Endothelial cell of umbilical vein (primary cell): ENCODE measurements around the gene PAX9. TPM values are rescaled to one million over a fixed set of nuclear protein-coding genes. Genes with fewer than 3 reads are reported as not detected.

Experiments
- BruUV-seq: library from RNA; stranded (reverse); fragments of 400-500 nt; replicated peaks from 2 replicates; lab custom pipeline; 2021; lab: Mats Ljungman, UMichigan
- CTCF ChIA-PET: fragments of 300-600, 350-600 bp; sonication (Branson Sonifier 250); formaldehyde crosslinking; loops from one replicate; lab custom pipeline; 2021; ENCODE audit warnings: antibody characterized with exemption, inconsistent platforms; lab: Charles Lee
- POLR2A ChIA-PET: fragments of 300-600, 350-600 bp; sonication (Branson Sonifier 250); formaldehyde crosslinking; loops from one replicate; lab custom pipeline; 2021; ENCODE audit warnings: antibody characterized with exemption, inconsistent platforms; lab: Charles Lee
- DNase-seq: peaks from one replicate; pipeline ENCODE4 v3.0.0-alpha.2; 2011; ENCODE audit warnings: low read depth, low spot score
- FAIRE-seq: peaks from 2 replicates; lab custom pipeline; 2011; peaks lifted over from hg19 to GRCh38; lab: Jason Lieb, UNC
- H2AFZ ChIP-seq: 2 replicates; pipeline ENCODE4 v1.6.0; 2012; ENCODE audit warnings: low read depth, low read length, control low read depth, inconsistent platforms
- H3K27ac ChIP-seq: 2 replicates; pipeline ENCODE4 v1.5.1; 2011; ENCODE audit warnings: low read depth, mild to moderate bottlenecking, control low read depth, low read length, moderate library complexity; ENCODE audit not compliant: insufficient read depth
- H3K27me3 ChIP-seq, 2 experiments: 2 replicates each; pipeline versions ENCODE4 v1.6.0 to v1.6.1; 2011; ENCODE audit warnings: low read length in 2 of 2, mixed read lengths in 1 of 2; ENCODE audit not compliant: control insufficient read depth in 2 of 2, insufficient read depth in 2 of 2
- H3K36me3 ChIP-seq, 2 experiments: 2 replicates in 1 of 2; 3 replicates in 1 of 2; pipeline ENCODE4 v1.5.1; 2011; ENCODE audit warnings: low read length in 2 of 2, mild to moderate bottlenecking in 1 of 2, moderate library complexity in 1 of 2; ENCODE audit not compliant: control insufficient read depth in 2 of 2, insufficient read depth in 2 of 2; ENCODE audit errors: extremely low read depth in 1 of 2
- H3K4me1 ChIP-seq: 3 replicates; pipeline ENCODE4 v1.5.1; 2011; ENCODE audit warnings: mild to moderate bottlenecking, low read length; ENCODE audit not compliant: control insufficient read depth, insufficient read depth; ENCODE audit errors: extremely low read depth
- H3K4me2 ChIP-seq: 2 replicates; pipeline ENCODE4 v1.6.1; 2011; ENCODE audit warnings: low read length, control low read depth, mixed read lengths; ENCODE audit not compliant: insufficient read depth
- H3K4me3 ChIP-seq, 3 experiments: fragments of 200-600 bp in 1 of 3; sonication (generic), shearing (Covaris generic) in 1 of 3; replicated peaks in 1 of 3; 2 replicates each; pipeline ENCODE4 v1.5.1; 2011 to 2016; ENCODE audit warnings: control low read depth in 3 of 3, low read length in 3 of 3, mild to moderate bottlenecking in 2 of 3, inconsistent platforms in 1 of 3, low read depth in 1 of 3, moderate library complexity in 1 of 3; ENCODE audit not compliant: insufficient read depth in 1 of 3
- H3K79me2 ChIP-seq: 2 replicates; pipeline ENCODE4 v1.6.0; 2012; ENCODE audit warnings: low read length, inconsistent platforms; ENCODE audit not compliant: control insufficient read depth, insufficient read depth
- H3K9ac ChIP-seq: replicated peaks from 2 replicates; pipeline ENCODE3; 2011; ENCODE audit warnings: low read length, control low read depth; ENCODE audit not compliant: insufficient read depth; ENCODE audit errors: extremely low read depth
- H3K9me1 ChIP-seq: replicated peaks from 3 replicates; pipeline ENCODE4 v1.6.0; 2011; ENCODE audit warnings: mild to moderate bottlenecking, low read length; ENCODE audit not compliant: control insufficient read depth, insufficient read depth; ENCODE audit errors: extremely low read depth
- H3K9me3 ChIP-seq: replicated peaks from 2 replicates; pipeline ENCODE4 v1.5.1; 2012; ENCODE audit warnings: low read length, inconsistent platforms; ENCODE audit not compliant: control insufficient read depth, insufficient read depth
- H4K20me1 ChIP-seq: replicated peaks from 2 replicates; pipeline ENCODE3; 2011; ENCODE audit warnings: mild to moderate bottlenecking, low read length; ENCODE audit not compliant: control insufficient read depth, insufficient read depth; ENCODE audit errors: extremely low read depth
- EZH2 ChIP-seq: IDR thresholded peaks from 2 replicates; pipeline ENCODE4 v1.6.1; 2012; ENCODE audit warnings: borderline replicate concordance, low read depth, mild to moderate bottlenecking, moderate library complexity, low read length, inconsistent platforms; ENCODE audit not compliant: severe bottlenecking
- FOS ChIP-seq: IDR thresholded peaks from 2 replicates; pipeline ENCODE4 v1.6.1; 2011; ENCODE audit warnings: mild to moderate bottlenecking, low read length, moderate library complexity, borderline replicate concordance; ENCODE audit not compliant: insufficient read depth
- GATA2 ChIP-seq: IDR thresholded peaks from 2 replicates; pipeline ENCODE4 v1.7.0; 2011; ENCODE audit warnings: low read depth, mild to moderate bottlenecking, moderate library complexity, mixed read lengths, low read length; ENCODE audit not compliant: insufficient read length, insufficient read depth
- JUN ChIP-seq: IDR thresholded peaks from 2 replicates; pipeline ENCODE4 v1.6.1; 2011; ENCODE audit warnings: borderline replicate concordance, low read depth; ENCODE audit not compliant: insufficient read length, insufficient read depth
- MYC ChIP-seq: IDR thresholded peaks from one replicate; pipeline ENCODE4 v1.6.1; 2011; ENCODE audit warnings: mild to moderate bottlenecking, low read depth, low read length
- POLR2A ChIP-seq: IDR thresholded peaks from 2 replicates; pipeline ENCODE4 v1.6.1; 2012; ENCODE audit warnings: low read depth, mild to moderate bottlenecking, control low read depth, low read length
- POLR2AphosphoS5 ChIP-seq: IDR thresholded peaks from 2 replicates; pipeline ENCODE4 v1.6.1; 2012; ENCODE audit warnings: low read depth, mild to moderate bottlenecking, control low read depth, low read length, moderate library complexity; ENCODE audit not compliant: insufficient read depth
- dilution Hi-C: fragments of 300-500 bp; cut with MboI; formaldehyde crosslinking; loops from one replicate; pipeline ENCODE4 v1.15.0; 2019; ENCODE audit warnings: low sequenced_read_pairs; ENCODE audit not compliant: extremely low pct_ligation_motif_present
- intact Hi-C: fragments of 100-400 bp; cut with micrococcal nuclease; formaldehyde crosslinking; loops from one replicate; pipeline ENCODE4 v1.10.0; 2022
- polyA plus RNA-seq, 4 experiments: library from polyadenylated mRNA; depleted of rRNA in 3 of 4; stranded (reverse) in 3 of 4; unstranded in 1 of 4; fragments of >200 nt; gene quantifications; 2 replicates each; pipeline versions ENCODE4 v1.2.1 to v1.2.3, GENCODE V29; 2011 to 2012; ENCODE audit warnings: missing spikeins in 1 of 4
- total RNA-seq: library from RNA; stranded (reverse); gene quantifications from 2 replicates; pipeline ENCODE4 v1.2.3, GENCODE V29; 2021
- TF ChIP-seq, protein P1 (sequence below), 2 donors: IDR thresholded peaks; 1 replicate in 1 of 2; 2 replicates in 1 of 2; pipeline ENCODE4 v1.5.1; 2011; ENCODE audit warnings: low read length in 2 of 2, mild to moderate bottlenecking in 2 of 2, moderate library complexity in 2 of 2, control low read depth in 1 of 2, inconsistent platforms in 1 of 2, low read depth in 1 of 2; ENCODE audit not compliant: insufficient read depth in 1 of 2; ENCODE audit errors: extremely low read depth in 1 of 2
- TF ChIP-seq, protein P2 (sequence below): IDR thresholded peaks from 2 replicates; pipeline ENCODE4 v1.6.1; 2011; ENCODE audit not compliant: insufficient read depth, insufficient read length

The PAX9 gene
- total and polyA plus RNA-seq, 2 donors (not counting 3 experiments of a cell fraction or from before 2014, with no cell fraction given) = 0.37 to 0.44 TPM

DNA sequence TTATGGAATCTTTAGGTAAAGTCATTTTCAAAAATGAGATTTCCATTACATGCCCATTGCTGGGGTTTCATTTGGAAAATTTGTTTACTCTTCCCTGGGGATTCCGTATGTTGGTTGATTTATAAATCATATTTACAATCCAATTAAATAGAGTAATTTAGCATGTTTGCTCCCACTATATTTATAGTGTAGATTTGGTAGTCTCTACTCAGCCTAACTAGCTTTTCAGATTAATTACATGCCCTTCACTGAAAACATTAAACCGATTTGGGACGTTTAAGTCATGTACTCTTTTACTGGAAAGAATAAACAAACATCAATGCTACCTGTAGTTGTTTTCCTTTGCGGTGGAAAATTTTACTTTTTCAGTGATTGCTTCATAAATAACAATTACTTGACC, 10.4 kb downstream of the PAX9 start:
- peaks cover 15 to 52% of the 10 kb centered on the region in 2 experiments for H3K27me3 ChIP-seq
- H3K4me2 ChIP-seq = no peak overlapping the region
- TF ChIP-seq POLR2AphosphoS5 (no peak), GATA2 (no peak), FOS (no peak), JUN (no peak), POLR2A (no peak), MYC (no peak), EZH2 (no peak)
- TF ChIP-seq, protein P1, sequence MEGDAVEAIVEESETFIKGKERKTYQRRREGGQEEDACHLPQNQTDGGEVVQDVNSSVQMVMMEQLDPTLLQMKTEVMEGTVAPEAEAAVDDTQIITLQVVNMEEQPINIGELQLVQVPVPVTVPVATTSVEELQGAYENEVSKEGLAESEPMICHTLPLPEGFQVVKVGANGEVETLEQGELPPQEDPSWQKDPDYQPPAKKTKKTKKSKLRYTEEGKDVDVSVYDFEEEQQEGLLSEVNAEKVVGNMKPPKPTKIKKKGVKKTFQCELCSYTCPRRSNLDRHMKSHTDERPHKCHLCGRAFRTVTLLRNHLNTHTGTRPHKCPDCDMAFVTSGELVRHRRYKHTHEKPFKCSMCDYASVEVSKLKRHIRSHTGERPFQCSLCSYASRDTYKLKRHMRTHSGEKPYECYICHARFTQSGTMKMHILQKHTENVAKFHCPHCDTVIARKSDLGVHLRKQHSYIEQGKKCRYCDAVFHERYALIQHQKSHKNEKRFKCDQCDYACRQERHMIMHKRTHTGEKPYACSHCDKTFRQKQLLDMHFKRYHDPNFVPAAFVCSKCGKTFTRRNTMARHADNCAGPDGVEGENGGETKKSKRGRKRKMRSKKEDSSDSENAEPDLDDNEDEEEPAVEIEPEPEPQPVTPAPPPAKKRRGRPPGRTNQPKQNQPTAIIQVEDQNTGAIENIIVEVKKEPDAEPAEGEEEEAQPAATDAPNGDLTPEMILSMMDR (IDR thresholded peaks at IDR 0.05; ENCODE audit: extremely low read depth in 1 of 2, insufficient read depth in 1 of 2, low read depth in 1 of 2, low read length in 2 of 2) = no peak
- TF ChIP-seq, protein P2, sequence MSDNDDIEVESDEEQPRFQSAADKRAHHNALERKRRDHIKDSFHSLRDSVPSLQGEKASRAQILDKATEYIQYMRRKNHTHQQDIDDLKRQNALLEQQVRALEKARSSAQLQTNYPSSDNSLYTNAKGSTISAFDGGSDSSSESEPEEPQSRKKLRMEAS = no peak
- H3K9me1 ChIP-seq = no peaks in the 10 kb centered on the region
- no peak overlapping the region for H3K9ac ChIP-seq
- CTCF ChIA-PET = interaction anchor here (0.7 kb wide), 2 partner anchors 31 to 126 kb away, joined by 3 read pairs; no protein-coding TSS in a partner anchor
- dilution Hi-C loops (no loop called here), intact Hi-C loops (no loop called here)
- no peaks in the 10 kb centered on the region for H3K4me1 ChIP-seq
- FAIRE-seq (no peak), DNase-seq (no peak)
- H3K27ac ChIP-seq = no peak overlapping the region
- no peaks in the 10 kb centered on the region for H3K36me3 ChIP-seq
- H4K20me1 ChIP-seq = no peaks in the 10 kb centered on the region
- no peaks in the 10 kb centered on the region for H3K79me2 ChIP-seq
- no peaks in the 10 kb centered on the region for H3K9me3 ChIP-seq
- POLR2A ChIA-PET = no interaction called here
- no peak overlapping the region for H2AFZ ChIP-seq
- no TSS peak for BruUV-seq
- no peak overlapping the region for H3K4me3 ChIP-seq
